ENCODE measurements around the gene SARDH. TPM values are rescaled to one million over a fixed set of nuclear protein-coding genes. Genes with fewer than 3 reads are reported as not detected.
"Not testable (repeated sequence)": the region's sequence is repeated elsewhere in the genome, so short reads cannot be mapped to it uniquely, and the experiment has no call there.

Gene SARDH
- total RNA-seq, 3 donors from 2014 or later = 0.23 to 2.1 (median 0.46) TPM

DNA sequence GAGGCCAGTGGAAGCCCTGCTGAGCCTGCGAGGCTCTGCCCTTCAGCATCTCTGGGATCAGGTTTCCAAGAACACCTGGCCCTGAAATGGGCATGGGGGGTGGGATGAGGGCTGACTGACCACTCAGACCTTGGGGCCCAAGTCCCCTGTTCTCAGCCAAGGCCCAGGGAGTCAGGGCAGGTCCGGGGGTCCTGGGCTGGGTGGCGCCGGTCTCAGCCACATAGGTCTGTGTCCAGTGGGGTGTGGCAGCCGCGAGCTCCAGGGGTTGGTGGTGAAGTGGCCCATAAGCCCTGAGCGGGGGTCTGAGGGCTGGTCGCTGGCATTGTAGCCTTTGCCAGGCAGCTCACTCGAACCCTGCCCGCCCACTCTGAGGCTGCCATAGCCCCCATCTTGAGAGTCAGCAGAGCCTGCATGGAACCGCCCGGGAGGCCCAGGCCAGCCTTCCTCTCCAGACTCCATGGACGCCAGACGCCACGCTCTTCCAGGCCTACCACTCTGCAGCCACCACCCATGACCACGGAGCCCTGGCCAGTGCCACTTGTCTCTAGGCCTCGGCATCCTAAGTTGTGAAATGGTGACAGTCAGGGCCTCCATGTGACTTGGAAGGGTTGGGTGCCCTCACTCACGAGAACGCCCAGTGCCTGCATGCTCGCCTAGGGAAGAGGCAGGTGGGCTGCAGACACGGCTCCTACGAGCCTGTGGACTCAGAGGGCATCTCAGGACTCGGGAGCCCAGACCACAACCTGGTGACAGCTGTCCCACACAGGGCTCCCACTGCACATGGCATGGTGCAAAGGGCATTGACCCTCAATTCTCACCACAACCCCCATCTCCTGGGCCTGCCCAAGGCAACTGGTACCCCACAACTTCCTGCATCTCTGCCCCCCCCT is 108.7 kb downstream of the SARDH start:
- H3K9me3 ChIP-seq = peaks cover 10% of the 10 kb centered on the region
- ATAC-seq = no peak
- intact Hi-C loops (cut with DNase I, micrococcal nuclease) = no loop called here

DNA sequence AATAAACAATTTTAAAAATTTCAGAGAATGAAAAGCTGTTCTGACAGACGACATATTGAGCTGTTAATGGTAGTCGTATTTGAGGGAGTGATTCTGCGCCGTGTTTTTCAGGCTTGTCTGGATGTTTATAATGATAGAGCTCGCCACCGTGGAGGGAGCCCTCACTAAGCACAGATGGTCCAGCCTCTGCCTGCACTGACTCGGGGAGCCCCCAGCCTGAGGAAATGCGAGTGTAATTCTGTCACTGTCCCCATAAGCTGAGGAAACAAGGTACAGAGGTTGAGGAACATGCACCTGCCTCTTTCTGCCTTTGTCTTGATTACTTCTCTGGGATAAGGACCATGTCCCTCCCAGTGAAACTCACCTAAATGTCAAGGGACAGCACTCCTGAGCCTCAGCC is 109.4 kb downstream of the SARDH start:
- Histone ChIP-seq H3K4me1 (ENCODE audit: low read depth) (no peaks in the 10 kb centered on the region), H3K36me3 (ENCODE audit: low read depth) (no peaks in the 10 kb centered on the region), H3K4me3 (no peak overlapping the region), H3K9me3 (peaks cover 10% of the 10 kb centered on the region)
- intact Hi-C loops (cut with DNase I, micrococcal nuclease) = no loop called here
- DNase-seq (no peak), ATAC-seq (no peak)
- TF ChIP-seq, protein P1, sequence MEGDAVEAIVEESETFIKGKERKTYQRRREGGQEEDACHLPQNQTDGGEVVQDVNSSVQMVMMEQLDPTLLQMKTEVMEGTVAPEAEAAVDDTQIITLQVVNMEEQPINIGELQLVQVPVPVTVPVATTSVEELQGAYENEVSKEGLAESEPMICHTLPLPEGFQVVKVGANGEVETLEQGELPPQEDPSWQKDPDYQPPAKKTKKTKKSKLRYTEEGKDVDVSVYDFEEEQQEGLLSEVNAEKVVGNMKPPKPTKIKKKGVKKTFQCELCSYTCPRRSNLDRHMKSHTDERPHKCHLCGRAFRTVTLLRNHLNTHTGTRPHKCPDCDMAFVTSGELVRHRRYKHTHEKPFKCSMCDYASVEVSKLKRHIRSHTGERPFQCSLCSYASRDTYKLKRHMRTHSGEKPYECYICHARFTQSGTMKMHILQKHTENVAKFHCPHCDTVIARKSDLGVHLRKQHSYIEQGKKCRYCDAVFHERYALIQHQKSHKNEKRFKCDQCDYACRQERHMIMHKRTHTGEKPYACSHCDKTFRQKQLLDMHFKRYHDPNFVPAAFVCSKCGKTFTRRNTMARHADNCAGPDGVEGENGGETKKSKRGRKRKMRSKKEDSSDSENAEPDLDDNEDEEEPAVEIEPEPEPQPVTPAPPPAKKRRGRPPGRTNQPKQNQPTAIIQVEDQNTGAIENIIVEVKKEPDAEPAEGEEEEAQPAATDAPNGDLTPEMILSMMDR (IDR thresholded peaks at IDR 0.05) = no peak

More for the DNA sequence above, 108.7 kb downstream of the SARDH start:
- TF ChIP-seq, protein P1 (IDR thresholded peaks at IDR 0.05) = no peak
- H3K36me3 ChIP-seq (ENCODE audit: low read depth) = no peaks in the 10 kb centered on the region
- no peaks in the 10 kb centered on the region for H3K4me1 ChIP-seq (ENCODE audit: low read depth)
- H3K4me3 ChIP-seq = no peak overlapping the region
- DNase-seq = no peak

DNA sequence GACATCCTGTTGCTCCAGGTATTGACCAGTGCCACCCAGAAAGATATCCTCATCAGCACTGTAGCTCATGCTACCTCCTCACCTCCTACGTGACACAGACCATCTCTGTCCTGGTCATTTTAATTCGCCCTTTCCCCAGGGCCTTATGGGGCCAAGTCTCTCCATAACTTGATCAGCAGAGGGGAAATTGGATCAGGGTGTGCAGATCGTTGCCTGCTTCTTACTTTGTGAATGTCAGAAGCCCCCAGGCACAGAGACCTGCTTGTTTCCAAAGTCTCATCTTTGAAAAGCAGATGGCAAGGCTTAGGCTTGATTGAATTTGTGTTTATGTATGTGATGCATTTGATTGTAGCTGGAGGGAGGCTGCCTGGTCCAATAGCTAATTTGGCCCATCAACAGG is 110.8 kb downstream of the SARDH start:
- DNase-seq (no peak), ATAC-seq (no peak)
- Histone ChIP-seq H3K4me3 (no peak overlapping the region), H3K36me3 (ENCODE audit: low read depth) (no peaks in the 10 kb centered on the region), H3K4me1 (ENCODE audit: low read depth) (no peaks in the 10 kb centered on the region), H3K9me3 (peaks cover 10% of the 10 kb centered on the region)
- TF ChIP-seq, protein P1 (IDR thresholded peaks at IDR 0.05) = no peak
- intact Hi-C loops (cut with DNase I, micrococcal nuclease) = no loop called here

DNA sequence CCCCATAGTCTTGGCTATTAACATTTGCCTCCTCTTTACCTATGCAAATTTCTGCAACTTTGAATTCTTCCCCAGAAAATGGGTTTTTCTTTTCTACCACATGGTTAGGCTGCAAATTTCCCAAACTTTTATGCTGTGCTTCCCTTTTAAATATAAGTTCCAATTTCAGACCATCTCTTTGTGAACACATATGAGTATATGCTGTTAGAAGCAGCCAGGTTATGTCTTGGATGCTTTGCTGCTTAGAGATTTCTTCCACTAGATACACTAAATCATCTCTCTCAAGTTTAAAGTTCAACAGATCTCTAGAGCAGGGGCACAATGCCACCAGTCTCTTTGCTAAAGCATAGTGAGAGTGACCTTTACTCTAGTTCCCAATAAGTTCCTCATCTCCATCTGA is 112.1 kb downstream of the SARDH start:
- H3K4me3 ChIP-seq; DNase-seq; ATAC-seq; intact Hi-C loops (cut with DNase I, micrococcal nuclease); H3K4me1 ChIP-seq (ENCODE audit: low read depth); H3K36me3 ChIP-seq (ENCODE audit: low read depth): not testable (repeated sequence)
- peaks cover 10% of the 10 kb centered on the region for H3K9me3 ChIP-seq

DNA sequence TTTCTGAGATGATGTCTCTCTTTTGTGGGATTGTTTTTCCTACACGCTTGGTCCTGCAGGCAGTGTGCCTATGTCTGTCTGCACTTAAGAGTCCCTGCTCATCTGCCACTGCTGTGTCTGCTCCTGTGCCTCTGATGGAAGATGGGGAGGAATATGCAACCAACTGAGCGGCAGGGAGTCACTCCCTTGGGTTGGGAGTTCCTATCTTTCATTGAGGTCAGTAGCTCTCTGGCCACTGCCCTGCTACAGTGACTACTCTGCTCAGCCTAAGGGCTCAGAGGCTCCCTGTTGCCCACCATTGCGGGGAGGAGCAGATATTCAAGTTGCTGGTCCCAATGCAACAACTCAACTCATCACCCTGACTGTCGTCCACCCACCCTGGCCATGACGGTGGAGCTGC is 115.6 kb downstream of the SARDH start:
- Histone ChIP-seq H3K4me1 (ENCODE audit: low read depth) (no peaks in the 10 kb centered on the region), H3K36me3 (ENCODE audit: low read depth) (no peaks in the 10 kb centered on the region), H3K9me3 (peaks cover 10% of the 10 kb centered on the region), H3K4me3 (no peak overlapping the region)
- intact Hi-C loops (cut with DNase I, micrococcal nuclease) = no loop called here
- ATAC-seq (no peak), DNase-seq (no peak)
- TF ChIP-seq, protein P1 (IDR thresholded peaks at IDR 0.05) = no peak

DNA sequence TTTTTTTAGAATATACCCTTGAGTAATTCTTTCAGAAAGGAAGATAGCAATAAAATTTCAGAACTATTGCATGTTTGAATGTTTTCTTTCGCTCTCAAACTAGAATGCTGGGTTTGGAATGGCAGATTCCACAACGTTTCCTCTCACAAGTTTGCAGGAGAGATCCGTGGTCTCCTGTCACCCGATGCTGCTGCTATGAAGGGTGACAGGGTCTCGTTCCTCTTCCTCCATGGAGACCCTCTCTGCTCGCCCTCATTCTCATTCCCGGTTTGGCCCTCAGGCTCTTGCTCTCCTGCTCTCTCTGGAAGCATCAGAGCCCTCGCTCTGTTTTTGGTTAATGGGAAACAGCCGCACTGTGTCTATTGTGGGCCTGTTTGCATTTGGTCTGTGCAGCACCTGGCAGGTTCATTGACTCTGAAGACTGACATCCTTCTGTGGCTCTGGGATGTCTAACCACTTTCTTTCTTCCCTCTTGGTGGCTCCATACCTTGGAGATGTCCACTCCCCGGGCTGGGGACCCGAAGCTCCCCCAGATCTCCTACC is 116.4 kb downstream of the SARDH start:
- DNase-seq (no peak), ATAC-seq (no peak)
- intact Hi-C loops (cut with DNase I, micrococcal nuclease) = no loop called here
- no peaks in the 10 kb centered on the region for H3K36me3 ChIP-seq (ENCODE audit: low read depth)
- TF ChIP-seq, protein P1 (IDR thresholded peaks at IDR 0.05) = no peak
- no peak overlapping the region for H3K4me3 ChIP-seq
- H3K4me1 ChIP-seq (ENCODE audit: low read depth) = no peaks in the 10 kb centered on the region
- H3K9me3 ChIP-seq = peaks cover 10% of the 10 kb centered on the region
